Measurements from ENCODE around the gene SIRPB2.

- no peak for TF ChIP-seq CTCF (IDR thresholded peaks at IDR 0.05)
- TF ChIP-seq POLR2A (IDR thresholded peaks at IDR 0.05): no peak
Measured at GRCh38 chr20:1538655-1539054, 47.4 kb upstream of the SIRPB2 start.
